ENCODE results near the gene DNMT1.

The DNMT1 gene

DNA sequence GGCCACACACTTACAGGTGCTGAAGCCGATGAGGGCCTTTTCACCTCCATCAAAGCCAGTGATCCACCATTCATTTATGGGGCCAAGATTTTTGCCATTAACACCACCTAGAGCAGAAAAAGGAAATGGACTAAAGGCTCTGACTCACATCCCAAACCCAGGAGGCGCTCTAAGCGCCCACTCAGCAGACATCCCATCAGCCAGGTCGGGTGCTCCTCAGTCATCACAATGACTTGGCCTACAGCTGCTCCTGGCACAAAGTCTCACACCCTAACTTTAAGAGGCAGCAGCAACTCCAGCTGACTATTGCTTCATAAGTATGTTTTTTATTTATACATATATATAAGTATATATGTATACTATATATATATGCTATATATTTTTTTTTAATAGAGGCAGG lies 38.9 kb downstream of the DNMT1 start:
- H3K23ac ChIP-seq (ENCODE audit: low read length): no peak overlapping the region
- H3K79me2 ChIP-seq (ENCODE audit: control insufficient read depth, insufficient read depth, low read length): no peaks in the 10 kb centered on the region
- no peak overlapping the region for H4K5ac ChIP-seq (ENCODE audit: low read length)
- no peak overlapping the region for H3K4me2 ChIP-seq (ENCODE audit: low read length)
- H3K79me1 ChIP-seq (ENCODE audit: low read length): no peaks in the 10 kb centered on the region
- no peak overlapping the region for H3K18ac ChIP-seq (ENCODE audit: low read length)
- no peak for DNase-seq
- H3K27me3 ChIP-seq (ENCODE audit: insufficient read depth, low read length, poor library complexity): no peaks in the 10 kb centered on the region
- no peaks in the 10 kb centered on the region for H3K4me1 ChIP-seq (ENCODE audit: control insufficient read depth, low read depth, low read length)
- no peak overlapping the region for H4K8ac ChIP-seq (ENCODE audit: low read depth, low read length)
- H3K4ac ChIP-seq (ENCODE audit: low read depth, low read length): no peak overlapping the region
- no peak overlapping the region for H2BK5ac ChIP-seq (ENCODE audit: low read length)
- H3K56ac ChIP-seq (ENCODE audit: low read length): no peak overlapping the region
- no peak overlapping the region for H2BK15ac ChIP-seq (replicated peaks; ENCODE audit: low read depth)
- no peak overlapping the region for H3K4me3 ChIP-seq (ENCODE audit: low read length)
- H2AK5ac ChIP-seq (ENCODE audit: low read length): no peak overlapping the region
- no peak overlapping the region for H2BK120ac ChIP-seq (ENCODE audit: low read depth, low read length)
- WGBS (ENCODE audit: extremely low coverage, insufficient coverage, low lambda C conversion rate): no CpG with 5 or more reads among the region's 4 CpGs
- H3K36me3 ChIP-seq (ENCODE audit: control insufficient read depth, insufficient read depth, low read length): peaks cover 43% of the 10 kb centered on the region
- H3K27ac ChIP-seq (ENCODE audit: low read depth, low read length): no peak overlapping the region
- H3K9ac ChIP-seq (ENCODE audit: low read length): no peak overlapping the region

DNA sequence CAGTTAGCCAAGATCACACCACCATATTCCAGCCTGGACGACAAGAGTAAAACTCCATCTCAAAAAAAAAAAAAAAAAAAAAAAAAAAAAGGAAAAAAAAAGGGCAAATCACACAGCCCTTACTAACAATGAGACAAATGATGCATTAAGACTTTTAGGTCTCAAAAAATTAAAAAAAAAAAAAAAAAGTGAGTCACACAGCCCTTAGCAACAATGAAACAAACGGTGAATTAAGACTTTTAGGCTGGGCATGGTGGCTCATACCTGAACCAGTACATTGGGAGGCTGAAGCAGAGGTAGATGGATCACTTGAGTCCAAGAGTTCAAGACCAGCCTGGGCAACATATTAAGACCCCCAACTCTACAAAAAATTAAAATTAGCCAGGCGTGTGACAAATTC lies 42.7 kb downstream of the DNMT1 start:
- H3K4me2 ChIP-seq (ENCODE audit: low read length): no peak overlapping the region
- H3K27me3 ChIP-seq (ENCODE audit: insufficient read depth, low read length, poor library complexity): no peaks in the 10 kb centered on the region
- H3K23ac ChIP-seq (ENCODE audit: low read length): no peak overlapping the region
- no CpG with 5 or more reads among the region's 3 CpGs for WGBS (ENCODE audit: extremely low coverage, insufficient coverage, low lambda C conversion rate)
- H3K27ac ChIP-seq (ENCODE audit: low read depth, low read length): no peak overlapping the region
- H2BK5ac ChIP-seq (ENCODE audit: low read length): no peak overlapping the region
- no peaks in the 10 kb centered on the region for H3K79me1 ChIP-seq (ENCODE audit: low read length)
- H4K5ac ChIP-seq (ENCODE audit: low read length): no peak overlapping the region
- peaks cover 38% of the 10 kb centered on the region for H3K36me3 ChIP-seq (ENCODE audit: control insufficient read depth, insufficient read depth, low read length)
- H3K56ac ChIP-seq (ENCODE audit: low read length): no peak overlapping the region
- DNase-seq: no peak
- H2BK15ac ChIP-seq (replicated peaks; ENCODE audit: low read depth): no peak overlapping the region
- no peak overlapping the region for H4K8ac ChIP-seq (ENCODE audit: low read depth, low read length)
- no peaks in the 10 kb centered on the region for H3K4me1 ChIP-seq (ENCODE audit: control insufficient read depth, low read depth, low read length)
- H3K18ac ChIP-seq (ENCODE audit: low read length): no peak overlapping the region
- no peak overlapping the region for H3K9ac ChIP-seq (ENCODE audit: low read length)
- no peak overlapping the region for H2BK120ac ChIP-seq (ENCODE audit: low read depth, low read length)
- no peak overlapping the region for H2AK5ac ChIP-seq (ENCODE audit: low read length)
- H3K79me2 ChIP-seq (ENCODE audit: control insufficient read depth, insufficient read depth, low read length): no peaks in the 10 kb centered on the region
- no peak overlapping the region for H3K4ac ChIP-seq (ENCODE audit: low read depth, low read length)
- H3K4me3 ChIP-seq (ENCODE audit: low read length): no peak overlapping the region

DNA sequence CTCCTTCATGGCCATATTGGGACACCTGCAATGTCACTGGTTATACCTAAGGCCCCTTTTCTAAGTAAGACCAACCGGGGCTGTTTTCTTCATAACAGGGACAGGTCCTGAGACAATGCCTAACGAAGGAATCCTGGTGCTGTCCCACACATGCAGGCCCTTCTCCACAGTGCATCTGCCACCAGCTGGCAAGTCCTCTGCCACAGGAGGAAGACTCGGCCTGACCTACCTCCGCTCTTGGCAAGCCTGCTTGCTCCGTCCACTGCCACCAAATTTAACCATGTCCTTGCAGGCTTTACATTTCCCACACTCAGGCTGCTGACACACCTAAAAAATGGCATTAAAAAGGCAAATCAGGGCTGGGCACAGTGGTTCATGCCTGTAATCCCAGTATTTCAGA lies 43.2 kb downstream of the DNMT1 start:
- Histone ChIP-seq H2AK5ac (ENCODE audit: low read length) (no peak overlapping the region), H2BK5ac (ENCODE audit: low read length) (no peak overlapping the region), H3K79me1 (ENCODE audit: low read length) (no peaks in the 10 kb centered on the region), H4K8ac (ENCODE audit: low read depth, low read length) (no peak overlapping the region), H3K4me2 (ENCODE audit: low read length) (no peak overlapping the region), H3K56ac (ENCODE audit: low read length) (no peak overlapping the region), H3K23ac (ENCODE audit: low read length) (no peak overlapping the region), H3K4me1 (ENCODE audit: control insufficient read depth, low read depth, low read length) (no peaks in the 10 kb centered on the region), H3K36me3 (ENCODE audit: control insufficient read depth, insufficient read depth, low read length) (peaks cover 36% of the 10 kb centered on the region), H3K4me3 (ENCODE audit: low read length) (no peak overlapping the region), H2BK15ac (replicated peaks; ENCODE audit: low read depth) (no peak overlapping the region), H3K4ac (ENCODE audit: low read depth, low read length) (no peak overlapping the region), H3K27me3 (ENCODE audit: insufficient read depth, low read length, poor library complexity) (no peaks in the 10 kb centered on the region), H3K18ac (ENCODE audit: low read length) (no peak overlapping the region), H3K9ac (ENCODE audit: low read length) (no peak overlapping the region), H4K5ac (ENCODE audit: low read length) (no peak overlapping the region), H2BK120ac (ENCODE audit: low read depth, low read length) (no peak overlapping the region), H3K79me2 (ENCODE audit: control insufficient read depth, insufficient read depth, low read length) (no peaks in the 10 kb centered on the region), H3K27ac (ENCODE audit: low read depth, low read length) (no peak overlapping the region)
- WGBS (ENCODE audit: extremely low coverage, insufficient coverage, low lambda C conversion rate): no CpG with 5 or more reads among the region's 5 CpGs
- DNase-seq: no peak

DNA sequence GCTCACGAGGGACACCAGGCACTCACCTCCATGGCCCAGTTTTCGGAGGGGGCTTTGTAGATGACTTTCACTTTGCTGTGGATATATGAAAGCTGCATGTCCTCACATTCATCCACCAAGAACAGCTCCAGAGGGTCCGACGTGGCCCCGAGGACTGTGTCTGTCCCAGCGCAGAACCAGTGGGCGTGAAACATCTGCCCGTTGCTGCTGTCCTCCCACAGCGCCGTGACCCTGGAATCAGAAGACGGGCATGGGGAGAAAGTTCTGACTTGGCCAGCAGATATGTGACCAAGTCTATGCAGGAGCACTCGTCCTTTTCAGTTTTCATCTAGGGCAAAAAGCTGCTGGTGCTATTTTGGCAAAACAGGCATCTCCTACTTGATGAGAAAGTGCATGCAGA lies 45.3 kb downstream of the DNMT1 start:
- no peaks in the 10 kb centered on the region for H3K4me1 ChIP-seq (ENCODE audit: control insufficient read depth, low read depth, low read length)
- WGBS (ENCODE audit: extremely low coverage, insufficient coverage, low lambda C conversion rate): no CpG with 5 or more reads among the region's 12 CpGs
- H3K4me2 ChIP-seq (ENCODE audit: low read length): no peak overlapping the region
- H2BK15ac ChIP-seq (replicated peaks; ENCODE audit: low read depth): no peak overlapping the region
- no peak overlapping the region for H3K27ac ChIP-seq (ENCODE audit: low read depth, low read length)
- no peaks in the 10 kb centered on the region for H3K79me2 ChIP-seq (ENCODE audit: control insufficient read depth, insufficient read depth, low read length)
- no peak overlapping the region for H3K9ac ChIP-seq (ENCODE audit: low read length)
- H3K23ac ChIP-seq (ENCODE audit: low read length): no peak overlapping the region
- no peak overlapping the region for H3K18ac ChIP-seq (ENCODE audit: low read length)
- H4K8ac ChIP-seq (ENCODE audit: low read depth, low read length): no peak overlapping the region
- no peaks in the 10 kb centered on the region for H3K79me1 ChIP-seq (ENCODE audit: low read length)
- no peak overlapping the region for H2BK120ac ChIP-seq (ENCODE audit: low read depth, low read length)
- H3K4me3 ChIP-seq (ENCODE audit: low read length): no peak overlapping the region
- no peaks in the 10 kb centered on the region for H3K27me3 ChIP-seq (ENCODE audit: insufficient read depth, low read length, poor library complexity)
- no peak overlapping the region for H2AK5ac ChIP-seq (ENCODE audit: low read length)
- no peak for DNase-seq
- no peak overlapping the region for H3K4ac ChIP-seq (ENCODE audit: low read depth, low read length)
- H4K5ac ChIP-seq (ENCODE audit: low read length): no peak overlapping the region
- H3K56ac ChIP-seq (ENCODE audit: low read length): no peak overlapping the region
- H3K36me3 ChIP-seq (ENCODE audit: control insufficient read depth, insufficient read depth, low read length): peaks cover 41% of the 10 kb centered on the region
- H2BK5ac ChIP-seq (ENCODE audit: low read length): no peak overlapping the region

DNA sequence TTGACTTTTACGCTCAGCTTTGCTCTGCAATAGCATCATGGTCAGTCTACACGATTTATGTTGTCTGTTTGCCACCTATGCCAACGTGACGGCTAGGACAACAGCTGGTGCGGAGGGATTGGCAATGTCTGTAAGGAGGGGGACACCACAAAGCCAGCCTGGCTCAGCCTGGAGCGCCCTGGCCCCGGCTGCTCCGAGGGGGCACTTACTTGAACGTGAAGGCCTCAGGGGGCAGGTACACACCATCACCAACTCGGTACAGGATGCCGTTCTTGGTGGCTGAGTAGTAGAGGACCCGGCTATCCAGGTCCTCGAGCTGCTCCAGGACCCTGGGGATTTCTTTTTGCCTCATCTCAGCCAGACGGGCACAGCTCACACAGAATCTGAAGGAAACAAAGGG lies 48.6 kb downstream of the DNMT1 start:
- H2AK5ac ChIP-seq (ENCODE audit: low read length): no peak overlapping the region
- H3K23ac ChIP-seq (ENCODE audit: low read length): no peak overlapping the region
- H2BK5ac ChIP-seq (ENCODE audit: low read length): no peak overlapping the region
- H3K18ac ChIP-seq (ENCODE audit: low read length): no peak overlapping the region
- no peaks in the 10 kb centered on the region for H3K4me1 ChIP-seq (ENCODE audit: control insufficient read depth, low read depth, low read length)
- H3K27me3 ChIP-seq (ENCODE audit: insufficient read depth, low read length, poor library complexity): no peaks in the 10 kb centered on the region
- H3K36me3 ChIP-seq (ENCODE audit: control insufficient read depth, insufficient read depth, low read length): peaks cover 39% of the 10 kb centered on the region
- H3K27ac ChIP-seq (ENCODE audit: low read depth, low read length): no peak overlapping the region
- no peak for DNase-seq
- no peak overlapping the region for H3K4ac ChIP-seq (ENCODE audit: low read depth, low read length)
- H3K9ac ChIP-seq (ENCODE audit: low read length): no peak overlapping the region
- no peak overlapping the region for H2BK120ac ChIP-seq (ENCODE audit: low read depth, low read length)
- H2BK15ac ChIP-seq (replicated peaks; ENCODE audit: low read depth): no peak overlapping the region
- no peak overlapping the region for H4K8ac ChIP-seq (ENCODE audit: low read depth, low read length)
- no peak overlapping the region for H4K5ac ChIP-seq (ENCODE audit: low read length)
- no peak overlapping the region for H3K4me2 ChIP-seq (ENCODE audit: low read length)
- no peak overlapping the region for H3K56ac ChIP-seq (ENCODE audit: low read length)
- H3K79me1 ChIP-seq (ENCODE audit: low read length): no peaks in the 10 kb centered on the region
- no CpG with 5 or more reads among the region's 14 CpGs for WGBS (ENCODE audit: extremely low coverage, insufficient coverage, low lambda C conversion rate)
- no peak overlapping the region for H3K4me3 ChIP-seq (ENCODE audit: low read length)
- no peaks in the 10 kb centered on the region for H3K79me2 ChIP-seq (ENCODE audit: control insufficient read depth, insufficient read depth, low read length)

DNA sequence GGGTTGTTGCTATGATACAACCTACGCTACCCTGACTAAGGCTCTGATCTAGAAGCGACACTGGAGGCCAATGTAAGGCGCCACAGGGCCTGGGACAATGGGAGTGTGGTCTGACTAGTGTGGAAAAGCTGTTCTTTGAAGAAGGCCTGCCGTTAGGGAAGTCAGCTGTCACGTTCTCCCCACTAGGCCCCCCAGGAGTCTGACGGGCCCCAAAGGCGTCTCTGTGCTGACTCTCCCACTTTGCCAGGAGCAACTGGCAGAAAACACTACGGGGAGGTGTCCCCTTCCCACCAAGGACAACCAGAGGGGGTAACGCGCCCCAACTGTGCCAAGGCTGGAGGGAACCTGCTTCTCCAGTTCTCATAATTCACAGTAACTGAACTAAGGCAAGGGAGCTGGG lies 49.7 kb downstream of the DNMT1 start:
- Histone ChIP-seq H3K56ac (ENCODE audit: low read length) (no peak overlapping the region), H3K27ac (ENCODE audit: low read depth, low read length) (no peak overlapping the region), H3K36me3 (ENCODE audit: control insufficient read depth, insufficient read depth, low read length) (peaks cover 36% of the 10 kb centered on the region), H4K5ac (ENCODE audit: low read length) (no peak overlapping the region), H3K18ac (ENCODE audit: low read length) (no peak overlapping the region), H3K23ac (ENCODE audit: low read length) (no peak overlapping the region), H3K27me3 (ENCODE audit: insufficient read depth, low read length, poor library complexity) (no peaks in the 10 kb centered on the region), H2BK5ac (ENCODE audit: low read length) (no peak overlapping the region), H2AK5ac (ENCODE audit: low read length) (no peak overlapping the region), H2BK15ac (replicated peaks; ENCODE audit: low read depth) (no peak overlapping the region), H3K9ac (ENCODE audit: low read length) (no peak overlapping the region), H3K4ac (ENCODE audit: low read depth, low read length) (no peak overlapping the region), H4K8ac (ENCODE audit: low read depth, low read length) (no peak overlapping the region), H2BK120ac (ENCODE audit: low read depth, low read length) (no peak overlapping the region), H3K4me2 (ENCODE audit: low read length) (no peak overlapping the region), H3K79me1 (ENCODE audit: low read length) (no peaks in the 10 kb centered on the region), H3K4me3 (ENCODE audit: low read length) (no peak overlapping the region), H3K79me2 (ENCODE audit: control insufficient read depth, insufficient read depth, low read length) (no peaks in the 10 kb centered on the region), H3K4me1 (ENCODE audit: control insufficient read depth, low read depth, low read length) (no peaks in the 10 kb centered on the region)
- no CpG with 5 or more reads among the region's 10 CpGs for WGBS (ENCODE audit: extremely low coverage, insufficient coverage, low lambda C conversion rate)
- no peak for DNase-seq

Data from mesendoderm (in vitro differentiated cells).